Measurements from ENCODE around the gene KRTAP10-2.
"Not testable (repeated sequence)": the region's sequence is repeated elsewhere in the genome, so short reads cannot be mapped to it uniquely, and the experiment has no call there.

KRTAP10-2 gene

DNA sequence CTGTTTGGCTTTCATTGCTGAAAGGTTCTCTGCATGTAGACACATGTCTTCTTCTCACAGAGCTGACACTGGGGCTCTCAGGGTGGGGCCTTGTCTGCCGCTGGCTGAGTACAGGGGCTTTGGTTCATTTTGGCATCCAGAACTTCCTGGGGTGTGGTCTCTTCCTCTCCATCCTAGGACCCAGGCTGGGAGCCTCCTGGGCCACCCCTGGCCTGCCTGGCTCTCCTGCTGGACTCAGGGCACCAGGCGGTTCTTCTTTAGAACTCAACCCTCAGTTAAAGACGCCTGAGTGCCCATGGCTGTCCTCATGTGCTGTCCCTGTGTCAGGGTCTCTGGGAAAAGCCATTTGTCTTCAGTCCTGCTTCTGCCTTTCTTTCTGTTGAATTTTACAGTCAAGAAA is 34.6 kb upstream of the KRTAP10-2 start:
- in situ Hi-C loops (cut with MboI; ENCODE audit: low pct_unique_long_range_greater_than_20kb, low sequenced_read_pairs): no loop called here
- no peak for DNase-seq

DNA sequence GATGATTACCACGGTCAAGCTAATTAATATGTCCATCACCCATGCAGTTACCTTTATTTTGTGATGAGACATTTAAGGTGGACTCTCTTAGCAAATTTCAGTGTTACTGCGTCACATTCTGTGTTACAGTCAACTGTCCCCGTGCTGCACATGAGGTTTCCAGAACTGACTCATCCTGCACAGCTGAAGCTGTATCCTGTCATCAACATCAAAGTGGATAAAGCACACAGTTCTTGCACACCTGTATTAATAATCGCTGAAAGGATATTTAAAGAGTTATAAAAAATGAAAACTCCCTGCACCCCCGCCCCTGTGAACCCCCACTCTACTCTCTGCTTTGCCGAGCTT is 32.5 kb upstream of the KRTAP10-2 start:
- in situ Hi-C loops (cut with MboI; ENCODE audit: low pct_unique_long_range_greater_than_20kb, low sequenced_read_pairs): no loop called here

DNA sequence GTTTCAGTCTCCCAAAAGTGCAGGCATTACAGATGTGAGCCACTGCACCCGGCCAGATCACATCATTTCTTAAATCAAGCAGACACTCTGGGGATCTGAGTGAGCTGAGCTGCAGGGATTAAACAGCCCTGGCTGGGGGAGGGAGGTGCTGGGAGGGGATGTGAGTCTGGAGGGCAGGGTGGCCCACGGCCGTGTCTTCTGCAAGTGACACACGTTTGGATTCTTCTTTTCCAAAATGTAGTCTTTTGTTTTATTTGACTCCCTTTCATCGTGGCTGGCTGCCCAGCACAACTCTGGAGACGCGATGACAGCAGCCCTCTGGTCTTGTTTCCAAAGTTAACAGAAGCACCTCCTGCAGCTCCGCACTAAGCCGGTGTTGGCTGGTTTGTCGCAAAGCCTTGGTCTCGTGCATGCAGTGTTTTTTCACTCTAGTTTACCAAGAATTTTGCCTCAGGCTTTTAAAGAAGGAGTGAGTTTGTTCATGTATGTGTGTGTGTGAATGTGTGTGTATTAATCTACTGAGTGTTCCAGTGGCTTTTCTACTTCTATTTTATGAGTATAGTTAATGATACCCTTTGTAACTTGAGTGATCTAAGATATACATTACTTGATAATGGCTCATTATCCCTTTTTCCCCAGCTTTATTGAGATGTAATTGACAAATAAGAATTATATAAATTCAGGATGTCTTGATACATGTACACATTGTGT is 31.9 kb upstream of the KRTAP10-2 start:
- in situ Hi-C loops (cut with MboI; ENCODE audit: low pct_unique_long_range_greater_than_20kb, low sequenced_read_pairs): no loop called here
- no peak for DNase-seq

More for the DNA sequence above, 32.5 kb upstream of the KRTAP10-2 start:
- DNase-seq: no peak

DNA sequence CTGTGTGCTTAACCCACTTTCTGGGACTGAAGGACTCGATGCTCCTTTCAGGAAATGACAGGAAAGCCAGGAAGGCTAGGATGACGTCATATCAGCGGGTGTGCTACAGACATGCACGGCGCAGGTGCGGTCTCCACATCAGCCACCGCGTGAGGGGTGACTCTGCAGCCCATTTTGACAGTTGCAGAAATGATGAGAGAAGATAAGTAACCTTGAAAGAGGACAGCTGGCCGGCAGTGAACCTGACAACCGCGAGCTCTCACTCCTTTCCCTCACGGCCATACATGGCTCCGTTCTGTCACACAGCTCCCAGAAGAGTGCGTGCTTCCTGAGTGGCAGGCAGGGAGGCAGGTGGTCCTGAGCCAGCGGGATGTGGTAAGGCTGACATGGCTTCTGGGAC is 30.8 kb upstream of the KRTAP10-2 start:
- no peak for DNase-seq
- in situ Hi-C loops (cut with MboI; ENCODE audit: low pct_unique_long_range_greater_than_20kb, low sequenced_read_pairs): no loop called here

DNA sequence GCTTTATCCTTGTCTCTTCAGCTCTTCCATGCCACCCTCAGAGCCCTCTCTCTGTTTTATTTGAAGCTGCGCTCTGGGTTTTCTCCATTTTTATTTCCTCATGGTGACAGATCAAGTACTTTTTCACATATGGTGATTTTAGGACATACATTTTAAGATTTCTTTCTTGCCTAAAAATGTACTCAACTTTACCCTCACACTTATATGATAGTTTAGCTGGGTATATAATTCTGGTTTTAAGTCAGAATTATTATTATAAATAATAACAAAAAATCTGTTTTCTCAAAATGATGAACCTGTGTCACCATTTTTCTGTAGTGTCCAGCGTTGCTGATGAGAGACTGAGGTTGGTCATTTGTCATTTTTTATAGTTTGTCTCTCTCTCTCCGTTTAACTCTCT is 29.9 kb upstream of the KRTAP10-2 start:
- DNase-seq: no peak
- in situ Hi-C loops (cut with MboI; ENCODE audit: low pct_unique_long_range_greater_than_20kb, low sequenced_read_pairs): no loop called here

DNA sequence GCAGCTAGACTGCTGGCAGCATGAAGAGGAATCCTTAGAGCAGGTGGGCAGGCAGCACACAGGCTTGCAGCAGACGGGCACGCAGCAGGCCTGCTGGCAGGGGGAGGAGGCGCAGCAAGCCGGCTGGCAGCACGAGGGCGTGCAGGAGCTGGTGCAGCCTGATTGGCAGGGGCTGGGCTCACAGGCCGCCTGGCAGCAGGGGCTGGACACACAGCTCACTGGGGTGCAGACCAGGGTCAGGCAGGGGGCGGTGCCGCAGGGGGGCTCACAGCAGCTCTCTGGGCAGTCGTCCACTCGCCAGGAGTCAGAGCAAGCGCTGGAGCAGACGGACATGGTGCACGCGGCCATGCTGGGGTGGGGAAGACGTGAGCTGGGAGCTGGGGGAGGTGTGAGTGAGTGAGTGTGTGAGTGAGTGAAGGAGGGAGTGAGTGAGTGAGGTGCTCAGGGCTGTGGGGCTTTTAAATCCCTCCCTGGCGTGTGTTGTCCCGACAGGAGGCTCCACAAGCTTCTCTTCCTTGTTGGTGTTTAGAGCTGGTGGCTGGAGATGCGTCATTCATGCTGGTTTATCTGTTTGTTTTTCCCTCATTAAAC is 29.0 kb upstream of the KRTAP10-2 start, which contains the start of gene KRTAP10-5:
KRTAP10-5 (minus strand) TSS at position 374 of the 591 bp plus-strand sequence; CDS start at position 348, 26 bp downstream.
- in situ Hi-C loops (cut with MboI; ENCODE audit: low pct_unique_long_range_greater_than_20kb, low sequenced_read_pairs); DNase-seq: not testable (repeated sequence)

DNA sequence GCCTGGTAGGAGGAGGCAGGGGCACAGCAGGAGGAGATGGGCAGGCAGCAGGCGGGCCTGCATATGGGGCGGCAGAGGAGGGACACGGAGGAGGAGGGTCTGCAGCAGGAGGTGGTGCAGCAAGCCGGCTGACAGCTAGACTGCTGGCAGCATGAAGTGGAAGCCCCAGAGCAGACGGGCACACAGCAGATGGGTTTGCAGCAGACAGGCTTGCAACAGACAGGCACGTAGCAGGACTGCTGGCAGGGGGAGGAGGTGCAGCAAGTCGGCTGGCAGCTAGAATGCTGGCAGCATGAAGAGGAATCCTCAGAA is 28.5 kb upstream of the KRTAP10-2 start:
- in situ Hi-C loops (cut with MboI; ENCODE audit: low pct_unique_long_range_greater_than_20kb, low sequenced_read_pairs): no loop called here
- no peak for DNase-seq

DNA sequence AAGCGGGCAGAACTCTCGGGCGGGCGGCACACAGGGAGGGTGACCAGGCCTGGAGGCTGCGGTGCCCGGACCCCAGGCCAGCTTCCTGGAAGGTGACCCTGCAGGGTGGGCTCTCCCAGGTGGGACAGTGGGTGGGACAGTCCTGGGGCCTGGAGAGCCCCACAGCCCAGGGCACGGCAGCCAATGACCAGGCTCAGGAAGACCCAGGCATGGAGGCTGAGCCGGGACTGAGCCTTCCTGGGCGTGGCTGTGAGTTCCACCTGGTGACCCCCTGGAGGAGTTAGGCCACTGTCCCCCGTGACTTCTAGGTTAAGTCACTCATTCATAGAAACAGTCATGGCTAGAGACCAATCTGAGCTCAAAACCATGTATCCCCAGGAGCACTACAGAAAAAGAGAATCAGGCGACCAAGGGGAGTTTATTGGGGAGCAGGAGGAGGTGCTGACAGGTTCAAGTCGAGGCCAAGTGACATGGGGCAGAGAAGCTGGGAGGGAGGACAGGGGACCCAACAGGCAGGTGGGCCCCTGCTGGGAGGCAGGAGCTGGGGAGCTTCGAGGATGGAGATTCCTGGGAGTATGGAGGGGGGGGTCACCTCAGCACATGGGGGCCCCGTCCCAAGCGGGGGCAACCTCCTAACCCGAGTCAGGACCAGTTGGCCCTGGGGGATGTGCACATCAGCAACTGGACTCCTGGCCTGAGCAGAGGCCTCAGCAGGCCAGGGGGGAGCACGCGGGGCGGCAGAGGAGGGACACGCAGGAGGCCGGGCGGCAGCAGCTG is 27.9 kb upstream of the KRTAP10-2 start:
- DNase-seq: no peak
- in situ Hi-C loops (cut with MboI; ENCODE audit: low pct_unique_long_range_greater_than_20kb, low sequenced_read_pairs): no loop called here

DNA sequence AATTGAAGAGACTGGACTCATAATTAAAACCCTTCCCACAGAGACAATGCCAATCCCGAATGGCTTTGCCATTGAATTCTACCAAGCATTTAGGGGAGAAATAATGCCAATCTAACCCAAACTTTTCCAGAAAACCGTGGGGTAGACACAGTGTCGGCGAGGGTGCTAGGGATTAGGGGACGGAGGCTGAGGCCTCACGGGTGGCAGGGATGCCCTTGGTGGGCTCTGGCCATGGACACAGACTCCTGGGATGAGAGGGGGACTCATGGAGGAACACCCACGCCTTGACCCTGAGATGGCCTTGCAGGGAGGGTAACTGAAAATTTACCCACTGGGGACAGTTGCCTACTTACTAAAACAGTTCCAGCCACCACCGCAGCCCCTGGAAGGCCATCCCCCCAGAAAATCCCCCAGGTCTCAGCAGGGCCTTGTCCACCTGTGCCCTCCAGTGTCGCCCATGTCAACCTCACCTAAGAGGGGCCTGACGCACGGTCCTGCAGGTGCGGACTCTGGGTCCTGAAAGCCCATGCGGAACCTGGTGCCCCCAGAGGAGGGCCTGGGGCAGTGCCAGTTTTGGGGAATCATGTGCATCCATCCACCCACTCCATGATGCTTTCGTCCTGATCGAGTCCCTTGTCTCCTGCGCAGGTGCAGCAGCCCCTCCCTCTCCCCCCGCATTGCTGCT is 27.2 kb upstream of the KRTAP10-2 start:
- DNase-seq: no peak
- in situ Hi-C loops (cut with MboI; ENCODE audit: low pct_unique_long_range_greater_than_20kb, low sequenced_read_pairs): no loop called here

DNA sequence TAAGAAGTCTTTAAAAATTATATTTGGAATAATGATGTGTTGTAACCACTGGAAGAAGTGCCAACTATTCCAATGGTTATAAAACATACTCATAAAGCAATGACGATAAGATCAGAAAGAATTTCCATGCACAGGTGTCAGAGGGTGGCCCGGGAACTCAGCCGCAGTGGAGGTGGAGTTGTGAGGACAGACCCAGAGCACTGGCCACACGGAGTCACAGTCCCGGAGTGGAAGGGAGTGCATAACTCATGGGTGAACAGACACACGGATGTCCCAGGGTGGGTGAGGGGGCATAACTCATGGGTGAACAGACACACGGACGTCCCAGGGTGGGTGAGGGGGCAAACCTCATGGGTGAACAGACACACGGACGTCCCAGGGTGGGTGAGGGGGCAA is 24.7 kb upstream of the KRTAP10-2 start:
- no peak for DNase-seq
- in situ Hi-C loops (cut with MboI; ENCODE audit: low pct_unique_long_range_greater_than_20kb, low sequenced_read_pairs): no loop called here

DNA sequence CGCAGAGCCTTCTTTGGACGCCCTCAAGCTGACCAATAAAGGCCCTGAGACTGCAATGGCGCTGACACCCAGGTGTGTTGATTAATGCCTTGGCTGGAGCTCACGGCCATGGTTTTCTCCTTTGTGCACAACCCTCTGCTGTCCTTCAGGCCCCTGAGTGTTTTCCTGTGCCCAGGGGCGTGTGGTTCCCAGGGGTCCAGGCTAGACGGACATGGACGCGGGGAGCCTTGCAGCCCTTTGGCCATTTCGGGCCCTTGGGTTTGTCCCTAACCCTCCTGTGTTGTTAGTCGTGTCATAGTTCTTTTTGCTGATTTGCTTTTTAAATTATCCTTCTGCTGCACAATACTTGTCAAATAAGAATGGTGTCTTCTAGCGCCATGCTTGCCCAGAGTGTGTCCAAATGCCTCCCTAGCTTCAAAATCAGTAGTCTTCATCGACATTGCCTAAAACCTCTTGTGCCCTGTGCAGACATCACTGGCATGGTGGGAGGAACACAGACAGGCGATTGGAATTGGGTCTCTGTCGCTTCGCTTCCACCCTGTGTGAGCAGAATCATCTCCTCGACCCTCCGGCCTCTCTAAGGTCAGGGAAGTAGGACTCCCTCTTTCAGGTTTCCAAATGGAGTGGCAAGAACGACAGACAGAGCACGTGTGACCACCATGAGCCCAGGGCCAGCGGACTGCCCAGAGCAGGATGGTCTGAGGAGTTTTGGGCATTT is 24.2 kb upstream of the KRTAP10-2 start:
- DNase-seq: no peak
- in situ Hi-C loops (cut with MboI; ENCODE audit: low pct_unique_long_range_greater_than_20kb, low sequenced_read_pairs): no loop called here

DNA sequence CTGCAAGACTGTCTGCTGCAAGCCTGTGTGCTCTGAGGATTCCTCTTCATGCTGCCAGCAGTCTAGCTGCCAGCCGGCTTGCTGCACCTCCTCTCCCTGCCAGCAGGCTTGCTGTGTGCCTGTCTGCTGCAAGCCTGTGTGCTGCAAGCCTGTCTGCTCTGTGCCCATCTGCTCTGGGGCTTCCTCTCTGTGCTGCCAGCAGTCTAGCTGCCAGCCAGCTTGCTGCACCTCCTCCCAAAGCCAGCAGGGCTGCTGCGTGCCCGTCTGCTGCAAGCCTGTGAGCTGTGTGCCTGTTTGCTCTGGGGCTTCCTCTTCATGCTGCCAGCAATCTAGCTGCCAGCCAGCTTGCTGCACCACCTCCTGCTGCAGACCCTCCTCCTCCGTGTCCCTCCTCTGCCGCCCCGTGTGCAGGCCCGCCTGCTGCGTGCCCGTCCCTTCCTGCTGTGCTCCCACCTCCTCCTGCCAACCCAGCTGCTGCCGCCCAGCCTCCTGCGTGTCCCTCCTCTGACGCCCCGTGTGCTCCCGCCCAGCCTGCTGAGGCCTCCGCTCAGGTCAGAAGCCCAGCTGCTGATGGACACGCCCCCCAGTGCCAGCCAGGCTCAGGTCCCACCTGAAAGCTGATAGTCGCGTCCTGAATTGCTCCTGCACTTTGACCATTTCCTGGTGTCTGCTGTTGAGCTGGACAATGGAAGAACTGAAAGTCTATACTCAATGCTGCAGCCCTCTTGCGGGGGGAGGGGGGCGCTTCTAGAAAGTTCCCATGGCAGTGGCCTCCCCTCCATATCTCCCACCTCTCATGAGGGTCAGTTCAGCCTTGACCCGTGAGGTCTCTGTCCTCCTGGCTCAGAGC is 23.4 kb upstream of the KRTAP10-2 start:
- in situ Hi-C loops (cut with MboI; ENCODE audit: low pct_unique_long_range_greater_than_20kb, low sequenced_read_pairs): loop anchor here (25.0 kb wide), 1 partner anchor 112 kb away; the partner anchor contains the start of gene LRRC3
- DNase-seq: no peak

DNA sequence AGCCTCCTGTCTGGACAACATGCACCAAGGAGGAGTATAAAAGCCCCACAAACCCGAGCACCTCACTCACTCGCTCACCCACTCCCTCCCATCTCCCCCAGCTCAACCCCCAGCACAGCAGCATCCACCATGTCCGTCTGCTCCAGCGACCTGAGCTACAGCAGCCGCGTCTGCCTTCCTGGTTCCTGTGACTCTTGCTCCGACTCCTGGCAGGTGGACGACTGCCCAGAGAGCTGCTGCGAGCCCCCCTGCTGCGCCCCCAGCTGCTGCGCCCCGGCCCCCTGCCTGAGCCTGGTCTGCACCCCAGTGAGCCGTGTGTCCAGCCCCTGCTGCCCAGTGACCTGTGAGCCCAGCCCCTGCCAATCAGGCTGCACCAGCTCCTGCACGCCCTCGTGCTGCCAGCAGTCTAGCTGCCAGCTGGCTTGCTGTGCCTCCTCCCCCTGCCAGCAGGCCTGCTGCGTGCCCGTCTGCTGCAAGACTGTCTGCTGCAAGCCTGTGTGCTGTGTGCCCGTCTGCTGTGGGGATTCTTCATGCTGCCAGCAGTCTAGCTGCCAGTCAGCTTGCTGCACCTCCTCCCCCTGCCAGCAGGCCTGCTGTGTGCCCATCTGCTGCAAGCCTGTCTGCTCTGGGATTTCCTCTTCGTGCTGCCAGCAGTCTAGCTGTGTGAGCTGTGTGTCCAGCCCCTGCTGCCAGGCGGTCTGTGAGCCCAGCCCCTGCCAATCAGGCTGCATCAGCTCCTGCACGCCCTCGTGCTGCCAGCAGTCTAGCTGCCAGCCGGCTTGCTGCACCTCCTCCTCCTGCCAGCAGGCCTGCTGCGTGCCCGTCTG is 22.5 kb upstream of the KRTAP10-2 start, which contains the start of gene KRTAP10-4:
KRTAP10-4 (plus strand) TSS at position 100 of the 827 bp plus-strand sequence; CDS start at position 130, 30 bp downstream.
- not testable (repeated sequence) for DNase-seq
- in situ Hi-C loops (cut with MboI; ENCODE audit: low pct_unique_long_range_greater_than_20kb, low sequenced_read_pairs): loop anchor here (25.0 kb wide), 1 partner anchor 112 kb away; the partner anchor contains the start of gene LRRC3

DNA sequence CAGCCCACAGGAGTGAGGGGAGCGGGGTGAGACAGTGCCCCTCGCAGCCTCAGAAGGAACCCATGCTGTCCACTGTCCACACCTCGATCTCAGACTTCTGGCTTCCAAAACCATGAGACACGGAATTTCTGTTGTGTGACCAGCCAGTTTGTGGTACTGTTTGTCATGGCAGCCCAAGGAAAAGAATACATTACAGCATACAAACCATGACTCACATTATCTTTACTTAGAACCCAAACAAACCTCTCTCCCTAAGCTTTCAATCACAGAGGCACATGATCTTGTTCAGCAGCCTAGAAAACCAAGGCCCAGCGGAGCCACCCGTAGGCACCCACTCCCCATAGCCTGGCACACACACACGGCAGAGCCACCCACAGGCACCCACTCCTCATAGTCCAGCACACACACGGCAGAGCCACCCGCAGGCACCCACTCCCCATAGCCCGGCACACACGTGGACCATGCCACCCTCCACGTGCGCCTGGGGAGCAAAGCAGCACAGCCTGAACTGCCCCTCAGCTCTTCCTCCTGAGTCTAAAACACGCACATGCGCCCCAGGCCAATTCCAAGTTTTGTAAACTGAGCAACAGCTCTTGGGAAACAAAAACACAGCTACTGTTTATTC is 21.8 kb upstream of the KRTAP10-2 start:
- no peak for DNase-seq
- in situ Hi-C loops (cut with MboI; ENCODE audit: low pct_unique_long_range_greater_than_20kb, low sequenced_read_pairs): loop anchor here (25.0 kb wide), 1 partner anchor 111 kb away; the partner anchor contains the start of gene LRRC3

DNA sequence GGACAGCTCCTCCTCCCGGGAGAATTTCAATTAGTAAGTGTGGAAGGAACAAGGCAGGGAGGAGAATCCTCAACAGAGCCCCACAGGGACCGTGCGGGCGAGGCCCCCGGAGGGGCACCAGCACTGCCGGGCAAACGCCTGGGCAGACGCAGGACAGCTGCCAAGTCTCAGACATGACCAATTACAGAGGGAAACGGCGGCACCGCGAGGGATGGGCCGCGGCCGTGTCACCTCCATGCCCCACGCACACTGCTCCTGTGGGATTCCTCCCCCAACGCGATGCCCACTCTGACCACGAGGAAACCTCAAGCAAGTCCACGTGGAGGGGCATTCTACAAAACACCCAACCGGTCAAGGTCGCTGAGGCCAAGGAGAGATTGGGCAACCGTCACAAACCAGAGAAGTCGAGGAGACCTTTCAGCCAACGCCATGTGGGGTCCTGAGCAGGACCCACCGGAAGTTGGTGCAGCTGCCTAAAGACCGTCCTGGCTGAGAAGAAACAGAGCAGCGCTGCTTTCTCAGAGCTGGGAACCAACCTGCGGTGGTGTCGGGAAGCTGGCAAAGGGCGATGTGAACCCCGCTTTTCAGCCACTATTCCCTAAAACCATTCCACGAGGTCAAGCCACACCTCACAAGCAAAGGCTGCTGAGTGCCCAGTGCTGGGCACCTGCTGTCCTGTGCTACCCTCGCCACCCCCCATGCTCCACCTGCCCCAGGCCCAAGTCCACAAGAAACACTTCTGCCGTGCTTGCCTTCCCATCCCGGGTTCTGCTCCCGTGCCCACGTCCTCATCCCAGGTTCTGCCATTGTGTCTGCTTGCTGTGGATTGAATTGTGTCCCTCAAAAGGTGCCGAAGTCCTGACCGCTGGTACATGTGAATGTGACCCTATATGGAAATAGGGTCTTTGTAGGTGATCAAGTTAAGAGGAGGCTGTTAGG is 20.8 kb upstream of the KRTAP10-2 start:
- no peak for DNase-seq
- in situ Hi-C loops (cut with MboI; ENCODE audit: low pct_unique_long_range_greater_than_20kb, low sequenced_read_pairs): loop anchor here (25.0 kb wide), 1 partner anchor 110 kb away; the partner anchor contains the start of gene LRRC3

DNA sequence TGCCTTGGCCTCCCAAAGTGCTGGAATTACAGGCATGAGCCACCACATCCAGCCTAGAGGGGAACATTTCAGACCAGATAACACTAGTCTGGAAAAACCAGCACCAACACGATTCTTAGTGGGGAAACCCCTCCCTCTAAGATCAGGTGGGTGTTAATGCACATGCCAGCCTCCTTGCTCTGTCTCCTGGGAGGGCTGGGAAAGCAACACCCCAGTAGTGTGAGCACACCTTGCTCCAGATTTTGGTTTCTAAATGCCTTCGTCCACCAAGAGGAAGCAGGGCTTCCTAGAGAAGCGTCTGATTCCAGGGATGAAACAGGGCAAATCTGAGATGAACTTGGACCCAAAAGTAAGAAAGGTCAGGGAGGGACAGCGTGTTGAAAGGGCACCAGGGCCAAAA is 20.0 kb upstream of the KRTAP10-2 start:
- in situ Hi-C loops (cut with MboI; ENCODE audit: low pct_unique_long_range_greater_than_20kb, low sequenced_read_pairs): loop anchor here (25.0 kb wide), 1 partner anchor 109 kb away; the partner anchor contains the start of gene LRRC3
- DNase-seq: no peak

Measured in KBM-7 (cell line).